ENCODE measurements around the gene SSR2.
A peak's percentile ranks its signal among the peaks of the same experiment; 100 is the strongest.
"Not testable (repeated sequence)": the region's sequence is repeated elsewhere in the genome, so short reads cannot be mapped to it uniquely, and the experiment has no call there.

Gene SSR2

DNA sequence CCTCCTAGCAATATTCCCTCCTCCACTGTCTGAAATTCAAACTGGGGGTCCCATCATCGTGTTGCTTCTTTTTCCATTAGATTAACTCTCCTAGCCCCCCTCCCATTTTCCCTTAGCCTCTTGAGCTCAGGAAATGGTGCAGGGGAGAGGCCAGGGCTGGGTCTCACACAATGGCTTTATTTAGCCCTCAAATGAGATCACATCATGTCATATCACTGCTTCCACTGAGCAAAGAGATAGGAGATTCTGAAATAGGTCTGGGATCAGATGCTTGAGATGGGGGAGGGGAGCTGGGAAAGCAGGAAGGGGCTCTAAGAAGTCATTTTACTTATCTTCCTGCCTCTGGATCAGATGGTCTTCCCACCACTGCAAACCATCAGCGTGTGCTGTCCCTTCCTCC is 24.6 kb downstream of the SSR2 start:
- H3K4me3 ChIP-seq (ENCODE audit: low read length): no peak overlapping the region
- TF ChIP-seq, protein P1, sequence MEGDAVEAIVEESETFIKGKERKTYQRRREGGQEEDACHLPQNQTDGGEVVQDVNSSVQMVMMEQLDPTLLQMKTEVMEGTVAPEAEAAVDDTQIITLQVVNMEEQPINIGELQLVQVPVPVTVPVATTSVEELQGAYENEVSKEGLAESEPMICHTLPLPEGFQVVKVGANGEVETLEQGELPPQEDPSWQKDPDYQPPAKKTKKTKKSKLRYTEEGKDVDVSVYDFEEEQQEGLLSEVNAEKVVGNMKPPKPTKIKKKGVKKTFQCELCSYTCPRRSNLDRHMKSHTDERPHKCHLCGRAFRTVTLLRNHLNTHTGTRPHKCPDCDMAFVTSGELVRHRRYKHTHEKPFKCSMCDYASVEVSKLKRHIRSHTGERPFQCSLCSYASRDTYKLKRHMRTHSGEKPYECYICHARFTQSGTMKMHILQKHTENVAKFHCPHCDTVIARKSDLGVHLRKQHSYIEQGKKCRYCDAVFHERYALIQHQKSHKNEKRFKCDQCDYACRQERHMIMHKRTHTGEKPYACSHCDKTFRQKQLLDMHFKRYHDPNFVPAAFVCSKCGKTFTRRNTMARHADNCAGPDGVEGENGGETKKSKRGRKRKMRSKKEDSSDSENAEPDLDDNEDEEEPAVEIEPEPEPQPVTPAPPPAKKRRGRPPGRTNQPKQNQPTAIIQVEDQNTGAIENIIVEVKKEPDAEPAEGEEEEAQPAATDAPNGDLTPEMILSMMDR (conservative IDR thresholded peaks at IDR 0.05; ENCODE audit: low read length): no peak
- DNase-seq (ENCODE audit: low read depth): no peak

DNA sequence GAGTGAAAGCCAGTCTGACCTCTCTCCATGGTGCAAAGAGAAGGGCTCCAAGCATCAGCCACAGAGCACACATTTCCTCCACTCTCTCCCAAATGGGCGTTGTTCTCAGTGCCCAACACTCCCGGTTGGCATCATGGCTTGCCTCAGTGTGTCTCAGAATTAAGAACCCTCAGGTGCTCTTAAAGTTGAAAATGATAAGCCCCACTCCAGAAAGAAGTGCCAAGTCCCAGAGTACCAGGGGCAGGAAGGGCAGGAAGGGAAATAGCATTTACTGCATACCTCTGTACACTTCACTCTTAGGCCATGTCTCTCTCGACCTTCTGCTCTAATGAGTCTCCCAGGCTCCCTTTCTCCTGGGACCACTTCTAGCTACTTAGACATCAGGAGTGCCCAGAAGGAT is 27.2 kb downstream of the SSR2 start:
- DNase-seq (ENCODE audit: low read depth): no peak
- H3K4me3 ChIP-seq (ENCODE audit: low read length): no peak overlapping the region
- TF ChIP-seq, protein P1 (conservative IDR thresholded peaks at IDR 0.05; ENCODE audit: low read length): no peak

DNA sequence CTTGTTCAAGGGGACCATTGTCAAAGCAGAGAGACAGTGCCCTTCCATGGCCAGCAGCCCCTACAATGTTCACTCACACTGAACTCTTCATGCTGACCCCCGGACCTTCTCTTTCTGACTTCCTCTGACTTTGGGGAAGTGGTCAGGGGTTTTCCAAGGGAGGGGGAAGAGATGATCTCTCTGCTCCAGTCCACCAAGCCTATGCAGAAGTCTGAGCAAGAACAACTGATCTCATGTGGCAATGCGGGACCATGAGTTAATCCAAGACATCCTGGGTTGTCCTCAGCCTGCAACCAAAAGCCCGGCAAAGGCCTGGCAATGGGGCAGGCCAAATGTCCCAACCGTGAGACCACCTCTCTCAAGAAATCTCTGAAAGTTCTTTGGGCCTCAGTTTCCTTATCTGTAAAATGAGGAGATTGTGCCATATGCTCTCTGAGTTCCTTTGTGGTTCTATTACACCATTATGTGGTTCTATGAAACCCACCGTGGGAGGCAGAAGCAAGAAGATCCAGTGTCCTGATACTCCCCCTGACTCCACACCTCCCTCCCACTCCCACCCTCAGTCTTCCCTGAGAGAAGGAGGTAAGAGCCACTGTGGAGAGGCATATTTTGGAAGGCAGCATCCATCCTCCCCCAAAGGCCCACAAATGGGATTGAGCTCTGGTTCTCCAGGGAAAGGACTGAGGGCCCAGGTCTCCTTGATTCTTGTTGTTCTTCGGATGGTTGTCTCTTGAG is 30.6 kb downstream of the SSR2 start:
- TF ChIP-seq, protein P1 (conservative IDR thresholded peaks at IDR 0.05; ENCODE audit: low read length): no peak
- no peak overlapping the region for H3K4me3 ChIP-seq (ENCODE audit: low read length)
- no peak for DNase-seq (ENCODE audit: low read depth)

DNA sequence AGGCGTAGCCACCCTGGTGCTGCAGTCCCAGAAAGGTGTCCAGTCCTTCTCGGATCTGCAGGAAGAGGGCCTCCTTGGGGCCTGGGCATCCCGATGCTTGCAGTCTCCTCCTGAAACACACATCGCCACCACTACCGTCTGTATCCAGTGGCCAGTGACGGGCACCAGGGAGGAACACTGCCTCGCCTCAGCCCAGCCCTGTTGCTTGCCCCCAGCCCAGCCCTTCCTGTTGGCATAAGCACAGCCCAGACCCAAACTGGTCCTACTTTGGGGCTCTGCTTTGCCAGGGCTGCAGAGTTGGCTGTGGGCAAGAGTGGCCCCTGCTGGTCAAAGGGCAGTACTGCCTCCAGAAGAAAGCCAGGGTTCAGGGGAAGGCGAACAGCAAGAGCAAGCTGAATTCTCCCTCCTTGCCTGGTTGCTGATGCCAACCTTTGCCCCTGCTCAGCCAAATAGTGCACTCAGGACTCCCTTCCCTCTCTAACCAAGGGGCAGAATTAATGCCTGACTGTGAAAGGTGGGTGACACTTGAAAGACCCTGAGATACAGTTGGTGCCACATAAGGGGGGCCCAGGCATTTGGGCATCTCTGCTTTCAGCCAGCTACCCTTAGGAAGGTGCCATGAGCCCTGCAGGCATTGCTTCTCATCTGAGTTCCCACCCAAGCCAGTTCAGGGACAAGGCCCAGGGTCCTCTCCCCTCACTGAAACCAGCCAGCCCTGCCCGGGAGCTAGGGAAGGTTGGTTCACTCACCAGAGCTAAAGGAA is 31.3 kb downstream of the SSR2 start:
- DNase-seq (ENCODE audit: low read depth): peak; percentile 70
- H3K4me3 ChIP-seq (ENCODE audit: low read length): peak overlapping the region; percentile 61
- TF ChIP-seq, protein P1 (conservative IDR thresholded peaks at IDR 0.05; ENCODE audit: low read length): peak; percentile 98

DNA sequence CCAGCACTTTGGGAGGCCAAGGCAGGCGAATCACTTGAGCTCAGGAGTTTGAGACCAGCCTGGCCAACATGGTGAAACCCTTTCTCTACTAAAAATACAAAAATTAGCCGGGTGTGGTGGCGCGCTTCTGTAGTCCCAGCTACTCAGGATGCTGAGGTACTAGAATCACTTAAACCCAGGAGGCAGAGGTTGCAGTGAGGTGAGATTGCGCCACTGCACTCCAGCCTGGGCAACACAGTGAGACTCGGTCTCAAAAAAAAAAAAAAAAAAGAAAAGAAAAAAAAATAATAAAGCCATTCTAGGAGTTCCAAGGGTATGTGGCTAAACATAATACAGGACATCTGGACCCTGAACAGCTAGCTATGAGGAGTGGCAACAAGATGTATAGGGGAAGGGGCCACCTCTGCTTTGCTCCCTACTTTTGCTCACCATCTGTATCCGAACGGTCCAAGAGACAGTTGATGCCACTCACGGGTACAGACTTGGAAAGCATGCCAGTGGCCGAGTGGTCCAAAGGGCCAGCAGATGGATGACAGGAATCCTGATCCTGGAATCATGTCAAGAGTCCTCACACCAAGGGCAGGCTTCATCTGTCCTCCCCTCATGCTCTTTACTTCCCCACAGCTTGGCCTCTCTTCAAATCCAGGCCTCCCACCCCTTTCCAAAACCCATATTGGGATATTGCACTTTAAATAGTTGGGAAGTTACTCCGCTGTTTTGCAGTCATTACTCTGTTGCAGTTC is 35.7 kb downstream of the SSR2 start:
- not testable (repeated sequence) for DNase-seq (ENCODE audit: low read depth); H3K4me3 ChIP-seq (ENCODE audit: low read length)

DNA sequence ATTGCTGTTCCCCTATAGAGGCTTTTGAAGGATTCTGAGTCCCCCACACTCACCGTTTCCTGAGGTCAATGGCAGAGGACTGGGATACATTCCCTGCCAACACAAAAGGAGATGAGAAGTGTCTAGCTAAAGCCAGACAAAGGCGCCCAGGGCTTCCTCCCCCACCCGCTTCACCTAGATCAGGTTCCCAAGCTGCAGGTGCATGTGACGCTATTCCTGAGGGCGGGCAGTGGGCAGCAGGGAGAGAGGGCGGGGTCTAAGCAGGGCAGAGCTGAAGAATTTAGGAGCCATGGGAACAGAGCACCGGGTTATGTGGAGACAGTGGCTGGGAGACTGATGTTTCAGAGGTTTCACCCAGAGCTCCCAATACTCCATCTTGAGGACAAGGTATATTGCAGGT is 36.4 kb downstream of the SSR2 start:
- TF ChIP-seq, protein P1 (conservative IDR thresholded peaks at IDR 0.05; ENCODE audit: low read length): no peak
- H3K4me3 ChIP-seq (ENCODE audit: low read length): no peak overlapping the region
- no peak for DNase-seq (ENCODE audit: low read depth)

DNA sequence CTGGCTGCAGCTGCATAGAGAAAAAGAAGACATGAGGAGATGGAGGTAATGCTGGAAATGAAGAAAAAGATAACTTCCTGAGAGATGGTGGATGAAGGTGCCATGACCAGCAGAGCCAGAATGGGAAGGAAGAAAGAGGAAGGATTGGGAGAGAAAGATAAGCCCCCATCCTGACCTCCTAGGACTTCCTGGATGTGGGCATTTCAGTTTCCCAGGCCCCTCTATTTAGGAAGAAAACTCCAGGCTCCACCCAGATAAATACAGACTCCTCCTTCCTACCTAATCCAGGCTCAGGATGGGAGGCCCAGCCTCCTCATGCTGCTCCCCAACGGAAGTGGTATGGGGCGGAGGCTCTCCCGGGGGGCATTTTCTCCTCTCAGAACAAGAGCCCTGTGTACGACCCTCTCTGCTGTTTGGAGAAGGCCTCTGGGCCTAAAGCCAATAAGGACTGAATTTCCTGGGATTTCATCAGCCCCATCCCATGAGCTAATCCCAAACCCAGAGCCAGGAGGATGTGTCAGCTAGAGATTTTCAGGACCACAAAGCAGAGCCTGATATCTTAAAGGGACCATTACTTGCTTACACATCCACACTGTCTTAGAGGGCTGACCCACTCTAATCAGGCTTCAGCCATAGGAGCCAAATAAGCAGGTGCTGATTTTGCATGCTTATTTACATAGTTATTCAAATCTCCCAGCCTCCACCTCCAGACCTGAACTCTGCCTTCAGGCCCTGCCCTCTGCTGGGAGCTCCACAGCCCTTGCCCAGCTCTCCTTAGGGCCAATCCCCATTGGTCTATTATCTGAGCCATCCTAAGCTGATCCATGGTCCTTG is 37.3 kb downstream of the SSR2 start:
- H3K4me3 ChIP-seq (ENCODE audit: low read length): peak overlapping the region; percentile 92
- peak; percentile 100 for DNase-seq (ENCODE audit: low read depth)
- TF ChIP-seq, protein P1 (conservative IDR thresholded peaks at IDR 0.05; ENCODE audit: low read length): peak; percentile 33
